Neural crest cell (in vitro differentiated cells): Measurements from ENCODE around the gene ACY1. TPM values are rescaled to one million over a fixed set of nuclear protein-coding genes. Genes with fewer than 3 reads are reported as not detected.

ENCODE experiments used
- DNase-seq: peaks from one replicate; pipeline ENCODE4 v3.0.0; 2021; ENCODE audit warnings: low read depth, mixed read lengths, low spot score
- H3K27ac Mint-ChIP-seq: one replicate; pipeline ENCODE4 v1.8.0; 2021; ENCODE audit warnings: mild to moderate bottlenecking, mixed read lengths; ENCODE audit not compliant: unreplicated experiment
- H3K27me3 Mint-ChIP-seq: 2 replicates; pipeline ENCODE4 v1.8.0; 2021; ENCODE audit warnings: low read depth, mild to moderate bottlenecking, mixed read lengths
- H3K36me3 Mint-ChIP-seq: 2 replicates; pipeline ENCODE4 v1.8.0; 2021; ENCODE audit warnings: low read depth, mild to moderate bottlenecking, mixed read lengths
- H3K4me1 Mint-ChIP-seq: 2 replicates; pipeline ENCODE4 v1.8.0; 2021; ENCODE audit warnings: mixed read lengths
- H3K4me3 Mint-ChIP-seq: one replicate; pipeline ENCODE4 v1.8.0; 2021; ENCODE audit warnings: mild to moderate bottlenecking, mixed read lengths
- H3K9me3 Mint-ChIP-seq: 2 replicates; pipeline ENCODE4 v1.8.0; 2021; ENCODE audit warnings: mixed read lengths
- total RNA-seq: library from RNA; stranded (reverse); gene quantifications from 2 replicates; pipeline ENCODE4 v1.2.1, GENCODE V29; 2021
- TF ChIP-seq, protein P1 (sequence below): fragments of 200-600 bp; sonication (generic); conservative IDR thresholded peaks from 2 replicates; pipeline ENCODE4 v1.5.0; 2021; ENCODE audit warnings: antibody characterized with exemption, mild to moderate bottlenecking

ACY1 gene
- total RNA-seq, 1 donor from 2014 or later = 32.5 TPM

DNA sequence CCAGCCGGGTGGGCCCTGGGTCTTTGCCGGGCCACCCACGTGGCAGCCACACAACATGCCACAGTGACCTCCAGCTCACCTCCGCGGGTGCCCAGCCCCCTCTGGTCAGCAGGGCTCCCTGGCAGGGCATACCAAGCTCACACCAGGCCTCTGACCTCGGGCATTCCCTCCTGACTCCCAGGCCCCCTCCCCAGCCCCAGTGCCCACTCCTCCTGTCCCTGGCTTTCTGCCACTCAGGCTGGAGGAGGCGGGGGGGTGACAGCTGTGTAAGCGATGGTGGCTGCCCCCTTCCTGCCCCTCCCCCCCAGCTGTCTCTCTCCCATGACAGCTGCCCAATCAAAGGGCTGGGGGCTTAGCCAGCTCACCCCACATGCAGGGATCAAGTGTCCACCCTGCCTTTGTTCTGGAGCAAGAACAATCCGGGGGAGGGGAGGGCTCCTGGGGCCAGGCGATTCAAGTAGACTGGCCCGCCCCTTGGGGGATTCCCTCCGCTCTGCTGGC lies 19.3 kb upstream of the ACY1 start:
- peaks cover 57% of the 10 kb centered on the region for H3K4me1 Mint-ChIP-seq
- H3K27me3 Mint-ChIP-seq = no peaks in the 10 kb centered on the region
- H3K27ac Mint-ChIP-seq = no peak overlapping the region
- no peaks in the 10 kb centered on the region for H3K36me3 Mint-ChIP-seq
- TF ChIP-seq, protein P1, sequence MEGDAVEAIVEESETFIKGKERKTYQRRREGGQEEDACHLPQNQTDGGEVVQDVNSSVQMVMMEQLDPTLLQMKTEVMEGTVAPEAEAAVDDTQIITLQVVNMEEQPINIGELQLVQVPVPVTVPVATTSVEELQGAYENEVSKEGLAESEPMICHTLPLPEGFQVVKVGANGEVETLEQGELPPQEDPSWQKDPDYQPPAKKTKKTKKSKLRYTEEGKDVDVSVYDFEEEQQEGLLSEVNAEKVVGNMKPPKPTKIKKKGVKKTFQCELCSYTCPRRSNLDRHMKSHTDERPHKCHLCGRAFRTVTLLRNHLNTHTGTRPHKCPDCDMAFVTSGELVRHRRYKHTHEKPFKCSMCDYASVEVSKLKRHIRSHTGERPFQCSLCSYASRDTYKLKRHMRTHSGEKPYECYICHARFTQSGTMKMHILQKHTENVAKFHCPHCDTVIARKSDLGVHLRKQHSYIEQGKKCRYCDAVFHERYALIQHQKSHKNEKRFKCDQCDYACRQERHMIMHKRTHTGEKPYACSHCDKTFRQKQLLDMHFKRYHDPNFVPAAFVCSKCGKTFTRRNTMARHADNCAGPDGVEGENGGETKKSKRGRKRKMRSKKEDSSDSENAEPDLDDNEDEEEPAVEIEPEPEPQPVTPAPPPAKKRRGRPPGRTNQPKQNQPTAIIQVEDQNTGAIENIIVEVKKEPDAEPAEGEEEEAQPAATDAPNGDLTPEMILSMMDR = no peak
- no peak for DNase-seq
- H3K4me3 Mint-ChIP-seq = peak overlapping the region; percentile 95
- no peaks in the 10 kb centered on the region for H3K9me3 Mint-ChIP-seq

DNA sequence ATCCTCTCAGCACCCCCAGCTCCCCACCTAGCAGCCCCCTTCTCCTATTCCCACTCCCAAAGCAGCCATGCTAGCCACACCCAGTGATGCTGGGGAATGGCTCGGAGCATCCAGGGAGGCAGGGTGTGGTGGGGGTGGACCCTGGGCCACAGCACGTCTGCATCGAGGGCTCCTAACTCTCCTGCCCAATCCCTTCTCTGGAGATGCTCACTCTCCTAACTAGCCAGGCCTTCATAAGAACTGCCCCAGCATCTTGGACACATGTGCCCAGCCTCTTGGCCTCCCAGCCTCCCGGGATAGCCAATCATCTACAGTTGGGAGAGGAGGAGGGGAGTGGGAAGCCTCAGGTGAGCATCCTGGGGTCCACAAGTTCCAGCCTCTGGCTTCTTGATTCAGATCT lies 18.8 kb upstream of the ACY1 start:
- no peak for DNase-seq
- H3K9me3 Mint-ChIP-seq = no peaks in the 10 kb centered on the region
- no peaks in the 10 kb centered on the region for H3K36me3 Mint-ChIP-seq
- peak overlapping the region; percentile 95 for H3K4me3 Mint-ChIP-seq
- no peaks in the 10 kb centered on the region for H3K27me3 Mint-ChIP-seq
- no peak overlapping the region for H3K27ac Mint-ChIP-seq
- TF ChIP-seq, protein P1 = no peak
- peaks cover 60% of the 10 kb centered on the region for H3K4me1 Mint-ChIP-seq

GRCh38 chr3:51966016-51966415 lies 17.3 kb upstream of the ACY1 start:
- Mint-ChIP-seq H3K27ac (peak overlapping the region; percentile 98), H3K4me1 (peaks cover 60% of the 10 kb centered on the region), H3K27me3 (no peaks in the 10 kb centered on the region), H3K4me3 (peak overlapping the region; percentile 95), H3K9me3 (no peaks in the 10 kb centered on the region), H3K36me3 (no peaks in the 10 kb centered on the region)
- DNase-seq = no peak
- TF ChIP-seq, protein P1 = no peak

- Mint-ChIP-seq H3K9me3 (no peaks in the 10 kb centered on the region), H3K27ac (peak overlapping the region; percentile 98), H3K36me3 (no peaks in the 10 kb centered on the region), H3K4me3 (peak overlapping the region; percentile 95), H3K4me1 (peaks cover 58% of the 10 kb centered on the region), H3K27me3 (no peaks in the 10 kb centered on the region)
- TF ChIP-seq, protein P1 = no peak
- DNase-seq = no peak
Observed at GRCh38 chr3:51966486-51966885, 16.8 kb upstream of the ACY1 start.

DNA sequence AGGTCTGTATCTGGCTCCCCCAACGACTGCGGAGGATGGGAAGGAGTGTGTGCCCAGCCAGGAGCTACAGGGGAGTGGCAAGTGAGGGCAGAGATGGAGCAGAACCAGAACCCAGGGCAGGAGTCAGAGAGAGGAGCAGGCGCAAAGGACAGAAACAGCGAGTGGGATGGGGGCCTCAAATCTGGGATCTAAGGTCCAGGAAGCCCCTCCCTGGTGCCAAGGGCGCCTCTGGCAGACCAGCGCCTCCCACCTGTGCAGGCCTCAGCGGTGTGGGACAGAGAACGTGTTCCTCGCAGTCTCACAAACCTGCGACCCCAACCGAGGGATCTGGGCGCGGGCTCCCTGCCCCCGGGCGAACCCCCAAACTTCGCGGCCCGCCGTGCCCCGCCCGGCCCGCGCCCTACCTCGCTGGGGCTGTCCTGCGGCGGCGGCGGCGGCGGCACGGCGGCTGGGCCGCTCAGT lies 16.4 kb upstream of the ACY1 start:
- Mint-ChIP-seq H3K27me3 (no peaks in the 10 kb centered on the region), H3K9me3 (no peaks in the 10 kb centered on the region), H3K36me3 (no peaks in the 10 kb centered on the region), H3K27ac (peak overlapping the region; percentile 98), H3K4me1 (peaks cover 53% of the 10 kb centered on the region), H3K4me3 (peak overlapping the region; percentile 95)
- DNase-seq = no peak
- TF ChIP-seq, protein P1 = no peak
